ENCODE data around the gene CRLF2. TPM values are rescaled to one million over a fixed set of nuclear protein-coding genes. Genes with fewer than 3 reads are reported as not detected.
"Not testable (repeated sequence)": the region's sequence is repeated elsewhere in the genome, so short reads cannot be mapped to it uniquely, and the experiment has no call there.

CRLF2 gene
- total RNA-seq, 4 donors from 2014 or later = 1.1 TPM; not detected in 3

DNA sequence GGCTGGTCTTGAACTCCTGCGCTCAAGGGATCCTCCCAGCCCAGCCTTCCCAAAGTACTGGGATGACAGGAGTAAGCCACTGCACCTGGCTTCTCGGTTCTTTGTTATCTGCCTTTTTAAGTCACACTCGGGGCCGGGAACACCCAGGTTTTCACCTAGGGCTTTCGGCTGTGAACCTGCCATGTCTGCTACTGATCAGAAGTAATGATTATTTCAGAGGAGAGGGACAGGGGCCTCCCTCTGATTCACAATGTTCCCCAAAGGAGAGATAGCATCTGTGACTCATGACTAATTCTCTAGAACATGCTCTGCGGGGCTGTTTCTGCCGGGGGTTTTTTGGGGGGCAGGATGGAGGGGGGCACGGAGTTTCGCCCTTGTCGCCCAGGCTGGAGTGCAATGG lies 26.9 kb downstream of the CRLF2 start:
- WGBS, 2 donors = 45 to 66% methylated on average over 7 to 10 of the region's 10 CpGs
- peak in 1 of 2 donors; percentile 50 for DNase-seq (ENCODE audit: low spot score in 2 of 2)
- intact Hi-C loops (cut with DNase I; ENCODE audit: low total_unique reads) = no loop called here
- no peak overlapping the region for H3K4me3 ChIP-seq (ENCODE audit: low read depth, poor library complexity, severe bottlenecking)
- TF ChIP-seq, protein P1, sequence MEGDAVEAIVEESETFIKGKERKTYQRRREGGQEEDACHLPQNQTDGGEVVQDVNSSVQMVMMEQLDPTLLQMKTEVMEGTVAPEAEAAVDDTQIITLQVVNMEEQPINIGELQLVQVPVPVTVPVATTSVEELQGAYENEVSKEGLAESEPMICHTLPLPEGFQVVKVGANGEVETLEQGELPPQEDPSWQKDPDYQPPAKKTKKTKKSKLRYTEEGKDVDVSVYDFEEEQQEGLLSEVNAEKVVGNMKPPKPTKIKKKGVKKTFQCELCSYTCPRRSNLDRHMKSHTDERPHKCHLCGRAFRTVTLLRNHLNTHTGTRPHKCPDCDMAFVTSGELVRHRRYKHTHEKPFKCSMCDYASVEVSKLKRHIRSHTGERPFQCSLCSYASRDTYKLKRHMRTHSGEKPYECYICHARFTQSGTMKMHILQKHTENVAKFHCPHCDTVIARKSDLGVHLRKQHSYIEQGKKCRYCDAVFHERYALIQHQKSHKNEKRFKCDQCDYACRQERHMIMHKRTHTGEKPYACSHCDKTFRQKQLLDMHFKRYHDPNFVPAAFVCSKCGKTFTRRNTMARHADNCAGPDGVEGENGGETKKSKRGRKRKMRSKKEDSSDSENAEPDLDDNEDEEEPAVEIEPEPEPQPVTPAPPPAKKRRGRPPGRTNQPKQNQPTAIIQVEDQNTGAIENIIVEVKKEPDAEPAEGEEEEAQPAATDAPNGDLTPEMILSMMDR (IDR thresholded peaks at IDR 0.05) = no peak
- no peak for TF ChIP-seq POLR2A (IDR thresholded peaks at IDR 0.05)

DNA sequence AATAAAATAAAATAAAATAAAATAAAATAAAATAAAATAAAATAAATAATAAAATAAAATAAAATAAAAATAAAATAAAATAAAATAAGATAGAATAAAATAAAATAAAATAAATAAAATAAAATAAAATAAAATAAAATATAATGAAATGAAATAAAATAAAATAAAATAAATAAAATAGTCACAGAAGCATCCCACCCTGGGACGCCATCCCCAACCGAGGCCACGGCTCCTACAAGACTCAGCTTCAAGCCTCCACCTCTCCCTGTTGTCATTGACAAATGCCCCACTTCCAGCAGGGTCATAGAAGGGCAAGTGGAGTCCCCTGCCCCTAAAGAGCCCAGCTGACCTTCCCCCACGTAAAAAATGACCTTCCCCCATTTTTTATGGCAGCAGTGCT lies 30.2 kb downstream of the CRLF2 start:
- WGBS, 2 donors = 47 to 69% methylated on average over 4 of the region's 4 CpGs
- peak in 1 of 2 donors; percentile 58 for DNase-seq (ENCODE audit: low spot score in 2 of 2)
- H3K4me3 ChIP-seq (ENCODE audit: low read depth, poor library complexity, severe bottlenecking) = no peak overlapping the region
- intact Hi-C loops (cut with DNase I; ENCODE audit: low total_unique reads) = no loop called here
- TF ChIP-seq POLR2A (IDR thresholded peaks at IDR 0.05) = no peak
- TF ChIP-seq, protein P1 (IDR thresholded peaks at IDR 0.05) = no peak

DNA sequence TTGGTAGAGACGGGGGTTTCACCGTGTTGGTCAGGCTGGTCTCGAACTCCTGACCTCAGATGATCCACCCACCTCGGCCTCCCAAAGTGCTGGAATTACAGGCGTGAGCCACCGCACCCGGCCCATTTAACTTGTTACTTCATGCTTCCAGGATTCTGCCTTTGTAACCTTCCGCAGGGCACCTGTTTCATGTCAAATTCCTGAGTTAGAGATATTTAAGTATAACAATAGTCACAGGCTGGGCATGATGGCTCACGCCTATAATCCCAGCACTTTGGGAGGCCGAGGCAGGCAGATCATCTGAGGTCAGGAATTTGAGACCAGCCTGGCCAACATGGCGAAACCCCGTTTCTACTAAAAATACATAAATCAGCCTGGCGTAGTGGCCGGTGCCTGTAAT lies 30.8 kb downstream of the CRLF2 start:
- peak in 1 of 2 donors; percentile 39 for DNase-seq (ENCODE audit: low spot score in 2 of 2)
- WGBS, 2 donors = 68 to 79% methylated on average over 14 of the region's 14 CpGs
- intact Hi-C loops (cut with DNase I; ENCODE audit: low total_unique reads); H3K4me3 ChIP-seq (ENCODE audit: low read depth, poor library complexity, severe bottlenecking): not testable (repeated sequence)

DNA sequence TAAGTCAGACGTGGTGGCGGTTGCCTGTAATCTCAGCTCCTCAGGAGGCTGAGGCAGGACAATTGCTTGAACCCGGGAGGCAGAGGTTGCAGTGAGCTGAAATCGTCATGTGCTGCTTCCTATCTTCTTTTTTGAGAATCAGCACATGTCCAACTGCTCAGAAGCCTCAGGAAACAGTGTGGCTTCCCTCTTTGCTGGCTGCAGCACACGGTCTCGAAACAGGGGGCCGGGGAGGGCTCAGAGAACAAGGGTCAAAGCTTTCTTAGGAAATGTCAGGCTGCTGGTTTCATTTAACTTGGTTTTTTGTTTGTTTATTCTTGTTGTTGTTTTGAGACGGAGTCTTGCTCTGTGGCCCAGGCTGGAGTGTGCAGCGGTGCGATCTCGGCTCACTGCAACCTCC lies 31.3 kb downstream of the CRLF2 start:
- peak in 1 of 2 donors; percentile 42 for DNase-seq (ENCODE audit: low spot score in 2 of 2)
- TF ChIP-seq, protein P1 (IDR thresholded peaks at IDR 0.05) = no peak
- no peak for TF ChIP-seq POLR2A (IDR thresholded peaks at IDR 0.05)
- intact Hi-C loops (cut with DNase I; ENCODE audit: low total_unique reads) = no loop called here
- WGBS, 2 donors = 62 to 86% methylated on average over 11 of the region's 11 CpGs
- H3K4me3 ChIP-seq (ENCODE audit: low read depth, poor library complexity, severe bottlenecking) = no peak overlapping the region

DNA sequence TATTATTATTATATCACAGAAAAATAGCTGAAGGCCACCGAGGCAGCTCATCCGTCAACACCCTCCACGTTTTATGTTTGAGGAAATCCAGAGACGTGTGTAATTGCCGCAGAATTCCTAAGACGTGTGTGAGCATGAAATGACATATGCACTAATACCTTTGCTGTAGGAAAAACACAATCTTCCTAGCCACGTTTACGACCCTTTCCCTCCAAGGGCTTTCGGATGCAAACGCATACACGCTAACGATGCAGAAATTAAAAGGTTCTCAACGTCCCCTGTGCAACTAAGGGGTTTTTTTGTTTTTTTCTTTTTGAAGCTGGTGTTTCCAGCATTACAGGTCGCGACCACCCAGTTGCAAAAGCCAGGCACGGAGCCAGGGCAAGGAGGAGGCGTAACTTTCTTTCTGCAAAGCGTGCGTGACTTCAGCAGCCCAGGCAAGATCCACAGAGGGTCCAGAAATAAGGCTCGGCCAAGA lies 33.8 kb downstream of the CRLF2 start:
- intact Hi-C loops (cut with DNase I; ENCODE audit: low total_unique reads) = no loop called here
- no peak overlapping the region for H3K4me3 ChIP-seq (ENCODE audit: low read depth, poor library complexity, severe bottlenecking)
- 19 to 23% methylated on average over 20 of the region's 20 CpGs for WGBS, 2 donors
- TF ChIP-seq, protein P1 (IDR thresholded peaks at IDR 0.05) = no peak
- no peak for TF ChIP-seq POLR2A (IDR thresholded peaks at IDR 0.05)
- DNase-seq (ENCODE audit: low spot score in 2 of 2) = peak in 1 of 2 donors; percentile 37

DNA sequence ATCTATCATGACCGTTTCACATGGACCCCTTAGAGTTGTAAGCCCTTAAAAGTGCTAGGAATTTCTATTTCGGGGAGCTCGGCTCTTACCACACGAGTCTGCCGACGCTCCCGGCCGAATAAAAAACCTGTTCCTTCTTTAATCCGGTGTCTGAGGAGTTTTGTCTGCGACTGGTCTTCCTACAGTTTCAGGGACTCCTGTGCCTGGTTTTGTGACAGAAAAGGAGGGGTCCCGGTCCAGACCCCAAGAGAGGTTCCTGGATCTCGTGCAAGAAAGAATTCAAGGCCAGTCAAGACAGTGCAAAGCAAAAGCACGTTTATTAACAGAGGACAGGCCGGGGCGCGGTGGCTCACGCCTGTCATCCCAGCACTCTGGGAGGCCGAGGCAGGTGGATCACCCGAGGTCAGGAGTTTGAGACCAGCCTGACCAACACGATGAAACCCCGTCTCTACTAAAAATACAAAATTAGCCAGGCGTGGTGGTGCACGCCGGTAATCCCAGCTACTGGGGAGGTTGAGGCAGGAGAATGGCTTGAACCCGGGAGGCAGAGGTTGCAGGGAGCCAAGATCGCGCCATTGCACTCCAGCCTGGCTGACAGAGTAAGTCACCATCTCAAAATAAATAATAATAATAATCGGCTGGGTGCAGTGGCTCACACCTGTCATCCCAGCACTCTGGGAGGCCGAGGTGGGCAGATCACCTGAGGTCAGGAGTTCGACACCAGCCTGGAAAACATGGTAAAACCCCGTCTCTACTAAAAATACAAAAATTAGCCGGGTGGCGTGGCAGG lies 35.7 kb downstream of the CRLF2 start:
- intact Hi-C loops (cut with DNase I; ENCODE audit: low total_unique reads); H3K4me3 ChIP-seq (ENCODE audit: low read depth, poor library complexity, severe bottlenecking): not testable (repeated sequence)
- 86 to 89% methylated on average over 33 of the region's 33 CpGs for WGBS, 2 donors
- DNase-seq (ENCODE audit: low spot score in 2 of 2) = peak in 1 of 2 donors; percentile 50

DNA sequence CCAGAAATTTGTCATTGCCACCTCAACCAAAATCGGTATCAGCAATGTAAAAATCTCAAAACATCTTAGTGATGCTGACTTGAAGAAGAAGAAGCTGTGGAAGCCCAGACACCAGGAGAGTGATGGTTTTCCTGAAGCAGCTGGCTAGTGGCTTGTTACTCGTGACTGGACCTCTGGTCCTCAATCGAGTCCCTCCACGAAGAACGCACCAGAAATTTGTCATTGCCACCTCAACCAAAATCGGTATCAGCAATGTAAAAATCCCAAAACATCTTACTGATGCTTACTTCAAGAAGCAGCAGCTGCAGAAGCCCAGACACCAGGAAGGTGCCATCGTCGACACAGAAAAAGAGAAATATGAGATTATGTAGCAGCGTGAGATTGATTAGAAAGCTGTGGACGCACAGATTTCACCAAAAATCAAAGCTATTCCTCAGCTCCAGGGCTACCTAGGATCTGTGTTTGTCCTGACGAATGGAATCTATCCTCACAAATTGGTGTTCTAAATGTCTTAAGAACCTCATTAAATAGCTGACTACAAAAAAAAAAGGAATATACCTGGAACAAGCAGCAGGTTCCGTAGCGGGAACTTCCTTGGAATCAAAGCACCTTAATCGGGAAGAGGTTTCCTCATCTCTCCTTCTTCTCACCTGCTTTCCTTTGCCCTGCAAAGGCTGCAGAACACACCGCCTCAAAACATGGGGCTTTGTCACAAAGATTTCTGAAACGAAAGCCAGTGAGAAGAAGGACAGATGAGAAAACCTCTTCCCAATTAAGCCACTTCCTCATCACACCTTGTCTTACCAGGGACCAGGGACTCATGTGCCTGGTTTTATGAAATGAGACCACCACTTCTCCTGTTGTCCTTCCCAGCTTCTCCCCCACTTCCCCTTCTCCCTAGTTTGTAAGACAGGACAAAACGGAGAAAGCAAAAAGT lies 37.6 kb downstream of the CRLF2 start:
- intact Hi-C loops (cut with DNase I; ENCODE audit: low total_unique reads); H3K4me3 ChIP-seq (ENCODE audit: low read depth, poor library complexity, severe bottlenecking); DNase-seq (ENCODE audit: low spot score in 2 of 2): not testable (repeated sequence)
- 88 to 89% methylated on average over 14 to 16 of the region's 17 CpGs for WGBS, 2 donors

DNA sequence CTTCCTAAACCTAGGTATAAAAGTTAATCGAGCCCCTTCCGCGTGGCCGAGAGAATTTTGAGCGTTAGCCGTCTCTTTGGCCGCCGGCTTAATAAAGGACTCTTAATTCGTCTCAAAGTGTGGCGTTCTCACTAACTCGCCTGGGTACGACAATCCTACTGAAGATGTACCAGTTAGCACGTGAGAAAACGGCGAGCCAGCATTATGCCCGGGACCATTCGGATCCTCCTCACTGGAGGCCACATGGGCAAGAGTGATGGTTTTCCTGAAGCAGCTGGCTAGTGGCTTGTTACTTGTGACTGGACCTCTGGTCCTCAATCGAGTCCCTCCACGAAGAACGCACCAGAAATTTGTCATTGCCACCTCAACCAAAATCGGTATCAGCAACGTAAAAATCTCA lies 39.0 kb downstream of the CRLF2 start:
- DNase-seq (ENCODE audit: low spot score in 2 of 2) = peak in 1 of 2 donors; percentile 25
- intact Hi-C loops (cut with DNase I; ENCODE audit: low total_unique reads); H3K4me3 ChIP-seq (ENCODE audit: low read depth, poor library complexity, severe bottlenecking): not testable (repeated sequence)
- WGBS, 2 donors = 65 to 67% methylated on average over 20 to 22 of the region's 22 CpGs

Data from lower leg skin (tissue), 4 donors.